ENCODE measurements around the gene ABTB1.
A peak's percentile ranks its signal among the peaks of the same experiment; 100 is the strongest.
"Not testable (repeated sequence)": the region's sequence is repeated elsewhere in the genome, so short reads cannot be mapped to it uniquely, and the experiment has no call there.

Gene ABTB1

GRCh38 chr3:127702151-127702578, 29.4 kb downstream of the ABTB1 start:
- Histone ChIP-seq H3K79me1 (replicated peaks; ENCODE audit: low read length, poor library complexity, severe bottlenecking) (peaks cover 38% of the 10 kb centered on the region), H4K8ac (ENCODE audit: low read length) (no peak overlapping the region), H3K27ac (ENCODE audit: low read length, poor library complexity, severe bottlenecking) (no peak overlapping the region), H3K23ac (ENCODE audit: low read length in 2 of 2) (no peak overlapping the region), H3K14ac (ENCODE audit: low read length in 2 of 2) (no peak overlapping the region), H3K36me3 (ENCODE audit: control insufficient read depth in 1 of 2, insufficient read depth in 2 of 2, low read depth in 1 of 2, low read length in 2 of 2) (peaks cover 22 to 45% of the 10 kb centered on the region in 2 experiments), H2BK12ac (ENCODE audit: low read length in 2 of 2) (peak overlapping the region in 1 of 2 experiments; percentile 61), H3K4me2 (ENCODE audit: low read length, poor library complexity, severe bottlenecking) (no peak overlapping the region), H3K9me3 (ENCODE audit: control insufficient read depth, low read length) (no peaks in the 10 kb centered on the region), H3K9ac (ENCODE audit: low read length) (peak overlapping the region; percentile 24), H2AFZ (ENCODE audit: low read depth, low read length) (no peak overlapping the region), H4K91ac (ENCODE audit: low read length) (peak overlapping the region; percentile 32), H3K27me3 (ENCODE audit: control insufficient read depth in 1 of 2, insufficient read depth in 1 of 2, low read length in 2 of 2) (no peaks in the 10 kb centered on the region), H2BK15ac (ENCODE audit: low read depth, poor library complexity, severe bottlenecking) (peak overlapping the region; percentile 56), H3K4me3 (ENCODE audit: insufficient read depth in 1 of 2, low read depth in 1 of 2, low read length in 2 of 2) (no peak overlapping the region), H3K4ac (ENCODE audit: low read depth in 1 of 2, low read length in 2 of 2) (no peak overlapping the region), H3K4me1 (ENCODE audit: control insufficient read depth, insufficient read depth, low read depth, low read length) (peaks cover 35% of the 10 kb centered on the region), H2AK5ac (ENCODE audit: low read length, severe bottlenecking) (peak overlapping the region; percentile 51), H2BK120ac (ENCODE audit: low read depth, low read length) (no peak overlapping the region), H3K18ac (ENCODE audit: low read depth in 1 of 2, low read length in 2 of 2) (no peak overlapping the region), H2BK5ac (ENCODE audit: low read depth, low read length, poor library complexity, severe bottlenecking) (no peak overlapping the region)
- WGBS: 93% methylated on average over 4 of the region's 4 CpGs
- no peak for DNase-seq

GRCh38 chr3:127704840-127705239, 32.1 kb downstream of the ABTB1 start:
- H3K14ac ChIP-seq (ENCODE audit: low read length in 2 of 2); H2BK15ac ChIP-seq (ENCODE audit: low read depth, poor library complexity, severe bottlenecking); H3K23ac ChIP-seq (ENCODE audit: low read length in 2 of 2); H3K9me3 ChIP-seq (ENCODE audit: control insufficient read depth, low read length); H2BK5ac ChIP-seq (ENCODE audit: low read depth, low read length, poor library complexity, severe bottlenecking); H2BK12ac ChIP-seq (ENCODE audit: low read length in 2 of 2); H3K27ac ChIP-seq (ENCODE audit: low read length, poor library complexity, severe bottlenecking); H4K91ac ChIP-seq (ENCODE audit: low read length); H3K4me2 ChIP-seq (ENCODE audit: low read length, poor library complexity, severe bottlenecking); H3K27me3 ChIP-seq (ENCODE audit: control insufficient read depth in 1 of 2, insufficient read depth in 1 of 2, low read length in 2 of 2); H3K18ac ChIP-seq (ENCODE audit: low read depth in 1 of 2, low read length in 2 of 2); H2AK5ac ChIP-seq (ENCODE audit: low read length, severe bottlenecking); H2BK120ac ChIP-seq (ENCODE audit: low read depth, low read length); H3K4ac ChIP-seq (ENCODE audit: low read depth in 1 of 2, low read length in 2 of 2); H2AFZ ChIP-seq (ENCODE audit: low read depth, low read length); H3K9ac ChIP-seq (ENCODE audit: low read length); H3K4me3 ChIP-seq (ENCODE audit: insufficient read depth in 1 of 2, low read depth in 1 of 2, low read length in 2 of 2); DNase-seq; H4K8ac ChIP-seq (ENCODE audit: low read length): not testable (repeated sequence)
- peaks cover 22% of the 10 kb centered on the region for H3K4me1 ChIP-seq (ENCODE audit: control insufficient read depth, insufficient read depth, low read depth, low read length)
- peaks cover 39 to 48% of the 10 kb centered on the region in 2 experiments for H3K36me3 ChIP-seq (ENCODE audit: control insufficient read depth in 1 of 2, insufficient read depth in 2 of 2, low read depth in 1 of 2, low read length in 2 of 2)
- H3K79me1 ChIP-seq (replicated peaks; ENCODE audit: low read length, poor library complexity, severe bottlenecking): peaks cover 47% of the 10 kb centered on the region
- 100% methylated on average over 1 of the region's 4 CpGs for WGBS

GRCh38 chr3:127706312-127706711, 33.6 kb downstream of the ABTB1 start:
- Histone ChIP-seq H2AK5ac (ENCODE audit: low read length, severe bottlenecking) (no peak overlapping the region), H3K79me1 (replicated peaks; ENCODE audit: low read length, poor library complexity, severe bottlenecking) (peaks cover 51% of the 10 kb centered on the region), H3K27ac (ENCODE audit: low read length, poor library complexity, severe bottlenecking) (no peak overlapping the region), H2BK5ac (ENCODE audit: low read depth, low read length, poor library complexity, severe bottlenecking) (no peak overlapping the region), H2BK120ac (ENCODE audit: low read depth, low read length) (no peak overlapping the region), H2AFZ (ENCODE audit: low read depth, low read length) (no peak overlapping the region), H4K91ac (ENCODE audit: low read length) (no peak overlapping the region), H3K9ac (ENCODE audit: low read length) (no peak overlapping the region), H3K18ac (ENCODE audit: low read depth in 1 of 2, low read length in 2 of 2) (no peak overlapping the region), H3K4me3 (ENCODE audit: insufficient read depth in 1 of 2, low read depth in 1 of 2, low read length in 2 of 2) (no peak overlapping the region), H3K14ac (ENCODE audit: low read length in 2 of 2) (no peak overlapping the region), H4K8ac (ENCODE audit: low read length) (no peak overlapping the region), H3K4ac (ENCODE audit: low read depth in 1 of 2, low read length in 2 of 2) (peak overlapping the region in 1 of 2 experiments; percentile 6), H2BK12ac (ENCODE audit: low read length in 2 of 2) (no peak overlapping the region), H3K27me3 (ENCODE audit: control insufficient read depth in 1 of 2, insufficient read depth in 1 of 2, low read length in 2 of 2) (no peaks in the 10 kb centered on the region), H3K9me3 (ENCODE audit: control insufficient read depth, low read length) (no peaks in the 10 kb centered on the region), H3K4me2 (ENCODE audit: low read length, poor library complexity, severe bottlenecking) (no peak overlapping the region), H3K23ac (ENCODE audit: low read length in 2 of 2) (no peak overlapping the region), H3K4me1 (ENCODE audit: control insufficient read depth, insufficient read depth, low read depth, low read length) (peaks cover 30% of the 10 kb centered on the region), H2BK15ac (ENCODE audit: low read depth, poor library complexity, severe bottlenecking) (no peak overlapping the region), H3K36me3 (ENCODE audit: control insufficient read depth in 1 of 2, insufficient read depth in 2 of 2, low read depth in 1 of 2, low read length in 2 of 2) (peaks cover 49 to 52% of the 10 kb centered on the region in 2 experiments)
- 73% methylated on average over 3 of the region's 7 CpGs for WGBS
- no peak for DNase-seq

- Histone ChIP-seq H3K27ac (ENCODE audit: low read length, poor library complexity, severe bottlenecking) (no peak overlapping the region), H2AK5ac (ENCODE audit: low read length, severe bottlenecking) (no peak overlapping the region), H2BK15ac (ENCODE audit: low read depth, poor library complexity, severe bottlenecking) (no peak overlapping the region), H3K14ac (ENCODE audit: low read length in 2 of 2) (no peak overlapping the region), H3K18ac (ENCODE audit: low read depth in 1 of 2, low read length in 2 of 2) (no peak overlapping the region), H2BK120ac (ENCODE audit: low read depth, low read length) (no peak overlapping the region), H3K4me3 (ENCODE audit: insufficient read depth in 1 of 2, low read depth in 1 of 2, low read length in 2 of 2) (no peak overlapping the region), H3K9ac (ENCODE audit: low read length) (no peak overlapping the region), H3K4me1 (ENCODE audit: control insufficient read depth, insufficient read depth, low read depth, low read length) (peaks cover 26% of the 10 kb centered on the region), H2BK5ac (ENCODE audit: low read depth, low read length, poor library complexity, severe bottlenecking) (no peak overlapping the region), H4K91ac (ENCODE audit: low read length) (no peak overlapping the region), H4K8ac (ENCODE audit: low read length) (no peak overlapping the region), H3K23ac (ENCODE audit: low read length in 2 of 2) (no peak overlapping the region), H2BK12ac (ENCODE audit: low read length in 2 of 2) (no peak overlapping the region), H3K4ac (ENCODE audit: low read depth in 1 of 2, low read length in 2 of 2) (no peak overlapping the region), H3K4me2 (ENCODE audit: low read length, poor library complexity, severe bottlenecking) (no peak overlapping the region), H3K36me3 (ENCODE audit: control insufficient read depth in 1 of 2, insufficient read depth in 2 of 2, low read depth in 1 of 2, low read length in 2 of 2) (peaks cover 44 to 54% of the 10 kb centered on the region in 2 experiments), H3K27me3 (ENCODE audit: control insufficient read depth in 1 of 2, insufficient read depth in 1 of 2, low read length in 2 of 2) (no peaks in the 10 kb centered on the region), H3K9me3 (ENCODE audit: control insufficient read depth, low read length) (no peaks in the 10 kb centered on the region), H2AFZ (ENCODE audit: low read depth, low read length) (no peak overlapping the region), H3K79me1 (replicated peaks; ENCODE audit: low read length, poor library complexity, severe bottlenecking) (peaks cover 47% of the 10 kb centered on the region)
- 92% methylated on average over 15 of the region's 16 CpGs for WGBS
- no peak for DNase-seq
Measured at GRCh38 chr3:127706785-127707351, 34.1 kb downstream of the ABTB1 start.
